Parathyroid adenoma (tissue), 2 donors: Measurements from ENCODE around the gene PTGER2.

ENCODE experiments used
- H2AFZ ChIP-seq: fragments of 300-600 bp; sonication (generic); one replicate; pipeline ENCODE4 v1.7.0; 2017; ENCODE audit warnings: antibody characterized with exemption, mild to moderate bottlenecking
- H3K27ac ChIP-seq: fragments of 300-600 bp; sonication (generic); one replicate; pipeline ENCODE4 v1.7.0; 2017
- H3K27me3 ChIP-seq: fragments of 300-600 bp; sonication (generic); one replicate; pipeline ENCODE4 v1.7.0; 2017; ENCODE audit warnings: low read length; ENCODE audit not compliant: control insufficient read depth, insufficient read depth
- H3K36me3 ChIP-seq: fragments of 300-600 bp; sonication (generic); one replicate; pipeline ENCODE4 v1.7.0; 2017; ENCODE audit warnings: low read length; ENCODE audit not compliant: control insufficient read depth, insufficient read depth
- H3K4me1 ChIP-seq: fragments of 300-600 bp; sonication (generic); one replicate; pipeline ENCODE4 v1.7.0; 2017; ENCODE audit warnings: control low read depth
- H3K4me2 ChIP-seq: fragments of 300-600 bp; sonication (generic); one replicate; pipeline ENCODE4 v1.7.0; 2017; ENCODE audit warnings: low read length
- H3K4me3 ChIP-seq: fragments of 300-600 bp; sonication (generic); one replicate; pipeline ENCODE4 v1.7.0; 2017; ENCODE audit warnings: low read depth, low read length
- H3K79me2 ChIP-seq: fragments of 300-600 bp; sonication (generic); one replicate; pipeline ENCODE4 v1.7.0; 2017; ENCODE audit warnings: control low read depth
- H3K9ac ChIP-seq: fragments of 300-600 bp; sonication (generic); one replicate; pipeline ENCODE4 v1.7.0; 2017; ENCODE audit warnings: mild to moderate bottlenecking
- H3K9me3 ChIP-seq: fragments of 300-600 bp; sonication (generic); one replicate; pipeline ENCODE4 v1.7.0; 2017; ENCODE audit warnings: low read length; ENCODE audit not compliant: control insufficient read depth
- CTCF ChIP-seq: fragments of 300-600 bp; sonication (generic); IDR thresholded peaks from one replicate; pipeline ENCODE4 v1.7.0; 2017; ENCODE audit warnings: antibody characterized with exemption, mild to moderate bottlenecking
- donor health status: primary hyperparathyroidism.

PTGER2 gene

GRCh38 chr14:52267501-52268278 is 46.4 kb upstream of the PTGER2 start, which contains the start of gene PTGDR:
PTGDR (plus strand) TSS chr14:52267698; CDS start chr14:52267815, 117 bp downstream.
- H3K36me3 ChIP-seq, result no peaks in the 10 kb centered on the region
- H3K4me3 ChIP-seq, result peak within 1 kb of the TSS; percentile 23
- H3K9ac ChIP-seq, result no peak within 1 kb of the TSS
- H3K9me3 ChIP-seq, result no peaks in the 10 kb centered on the region
- H2AFZ ChIP-seq, result peak within 1 kb of the TSS; percentile 69
- TF ChIP-seq CTCF, result no peak
- peak within 1 kb of the TSS; percentile 58 for H3K4me2 ChIP-seq
- no peaks in the 10 kb centered on the region for H3K4me1 ChIP-seq
- H3K27me3 ChIP-seq, result no peaks in the 10 kb centered on the region
- H3K27ac ChIP-seq, result no peak within 1 kb of the TSS
- H3K79me2 ChIP-seq, result no peaks in the 10 kb centered on the region

DNA sequence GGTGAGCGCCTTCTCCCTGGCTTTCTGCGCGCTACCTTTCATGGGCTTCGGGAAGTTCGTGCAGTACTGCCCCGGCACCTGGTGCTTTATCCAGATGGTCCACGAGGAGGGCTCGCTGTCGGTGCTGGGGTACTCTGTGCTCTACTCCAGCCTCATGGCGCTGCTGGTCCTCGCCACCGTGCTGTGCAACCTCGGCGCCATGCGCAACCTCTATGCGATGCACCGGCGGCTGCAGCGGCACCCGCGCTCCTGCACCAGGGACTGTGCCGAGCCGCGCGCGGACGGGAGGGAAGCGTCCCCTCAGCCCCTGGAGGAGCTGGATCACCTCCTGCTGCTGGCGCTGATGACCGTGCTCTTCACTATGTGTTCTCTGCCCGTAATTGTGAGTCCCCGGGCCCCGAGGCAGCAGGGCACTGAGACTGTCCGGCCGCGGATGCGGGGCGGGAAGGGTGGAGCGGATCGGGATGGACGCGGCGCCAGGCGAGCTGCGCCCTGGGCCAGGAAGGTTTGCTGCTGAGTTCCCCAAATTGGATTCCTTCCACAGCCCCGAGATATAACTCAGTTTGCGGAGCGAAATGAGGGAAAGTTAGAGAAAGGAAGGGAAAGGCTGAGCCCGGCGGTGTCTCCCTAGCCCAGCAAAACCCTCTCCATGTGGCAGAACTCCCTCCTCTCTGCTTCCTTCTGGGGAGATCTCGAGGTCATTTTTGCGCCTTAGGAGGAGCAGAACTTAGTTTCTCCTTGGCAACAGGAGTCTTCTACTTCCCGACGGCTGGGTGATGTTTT is 45.6 kb upstream of the PTGER2 start:
- peak overlapping the region; percentile 58 for H3K4me2 ChIP-seq
- no peak overlapping the region for H3K9ac ChIP-seq
- H3K4me3 ChIP-seq, result peak overlapping the region; percentile 23
- H3K36me3 ChIP-seq, result no peaks in the 10 kb centered on the region
- H3K79me2 ChIP-seq, result no peaks in the 10 kb centered on the region
- H3K27ac ChIP-seq, result no peak overlapping the region
- peak overlapping the region; percentile 40 for H2AFZ ChIP-seq
- H3K27me3 ChIP-seq, result no peaks in the 10 kb centered on the region
- H3K4me1 ChIP-seq, result no peaks in the 10 kb centered on the region
- H3K9me3 ChIP-seq, result no peaks in the 10 kb centered on the region
- no peak for TF ChIP-seq CTCF

- Histone ChIP-seq H3K9ac (no peak overlapping the region), H3K4me1 (no peaks in the 10 kb centered on the region), H3K9me3 (no peaks in the 10 kb centered on the region), H2AFZ (no peak overlapping the region), H3K27me3 (no peaks in the 10 kb centered on the region), H3K36me3 (no peaks in the 10 kb centered on the region), H3K79me2 (no peaks in the 10 kb centered on the region), H3K4me3 (no peak overlapping the region), H3K27ac (no peak overlapping the region), H3K4me2 (peak overlapping the region; percentile 58)
- TF ChIP-seq CTCF, result no peak
Observed at GRCh38 chr14:52269100-52269499, 45.0 kb upstream of the PTGER2 start.

DNA sequence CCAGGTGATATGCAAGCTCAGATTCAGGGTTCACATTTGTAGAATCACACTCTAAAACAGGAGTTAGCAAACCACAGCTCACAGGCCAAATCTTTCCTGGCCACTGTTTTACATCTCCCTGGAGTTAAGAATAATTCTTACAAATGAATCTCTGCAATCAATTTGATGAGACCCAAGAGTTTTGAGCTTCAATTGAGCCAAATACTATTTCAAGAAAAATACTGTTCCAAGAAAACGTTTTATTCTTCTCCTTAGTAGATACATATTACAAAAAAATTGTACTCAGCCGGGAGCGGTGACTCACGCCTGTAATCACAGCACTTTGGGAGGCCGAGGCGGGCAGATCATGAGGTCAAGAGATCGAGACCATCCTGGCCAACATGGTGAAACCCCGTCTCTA is 44.1 kb upstream of the PTGER2 start:
- no peaks in the 10 kb centered on the region for H3K36me3 ChIP-seq
- no peak overlapping the region for H3K4me3 ChIP-seq
- no peaks in the 10 kb centered on the region for H3K79me2 ChIP-seq
- H3K27me3 ChIP-seq, result no peaks in the 10 kb centered on the region
- TF ChIP-seq CTCF, result no peak
- no peak overlapping the region for H3K4me2 ChIP-seq
- no peak overlapping the region for H3K27ac ChIP-seq
- no peaks in the 10 kb centered on the region for H3K9me3 ChIP-seq
- no peak overlapping the region for H2AFZ ChIP-seq
- H3K9ac ChIP-seq, result no peak overlapping the region
- H3K4me1 ChIP-seq, result no peaks in the 10 kb centered on the region
